HEK293T (cell line): ENCODE measurements around the gene IFNL3.

Source experiments
- CTCF ChIA-PET: fragments of 350-600 bp; formaldehyde crosslinking; extraction: SDS; loops from one replicate; lab custom pipeline; 2021; ENCODE audit warnings: antibody characterized with exemption, inconsistent platforms; lab: Yijun Ruan, JAX
- POLR2A ChIA-PET: fragments of 350-600 bp; formaldehyde crosslinking; extraction: SDS; loops from one replicate; lab custom pipeline; 2020; ENCODE audit warnings: antibody characterized with exemption, inconsistent platforms; lab: Yijun Ruan, JAX
- DNase-seq: peaks from one replicate; pipeline ENCODE4 v3.0.0; 2012; ENCODE audit warnings: mixed read lengths; ENCODE audit errors: extremely low spot score
- ARNT ChIP-seq: fragments of 450-650 bp; IDR thresholded peaks from 2 replicates; pipeline ENCODE4 v1.6.1; 2017; ENCODE audit warnings: mild to moderate bottlenecking
- BHLHE40 ChIP-seq: fragments of 450-650 bp; IDR thresholded peaks from 2 replicates; pipeline ENCODE4 v1.6.1; 2016; ENCODE audit warnings: mild to moderate bottlenecking, moderate library complexity, borderline replicate concordance
- CTBP1 ChIP-seq: fragments of 450-650 bp; IDR thresholded peaks from 2 replicates; pipeline ENCODE4 v1.6.1; 2016; ENCODE audit warnings: borderline replicate concordance
- ELF4 ChIP-seq: fragments of 450-650 bp; IDR thresholded peaks from 2 replicates; pipeline ENCODE4 v1.6.1; 2017; ENCODE audit warnings: antibody characterized with exemption
- FOXA1 ChIP-seq: fragments of 450-650 bp; IDR thresholded peaks from 2 replicates; pipeline ENCODE4 v1.6.1; 2016; ENCODE audit warnings: mild to moderate bottlenecking
- FOXK2 ChIP-seq: fragments of 450-650 bp; IDR thresholded peaks from 2 replicates; pipeline ENCODE4 v1.6.1; 2016; ENCODE audit warnings: mild to moderate bottlenecking
- FOXM1 ChIP-seq: fragments of 450-650 bp; IDR thresholded peaks from 2 replicates; pipeline ENCODE4 v1.6.1; 2017; ENCODE audit warnings: mild to moderate bottlenecking, borderline replicate concordance
- HDGF ChIP-seq: fragments of 450-650 bp; IDR thresholded peaks from 2 replicates; pipeline ENCODE4 v1.6.1; 2017; ENCODE audit warnings: antibody characterized with exemption, borderline replicate concordance
- L3MBTL2 ChIP-seq: fragments of 450-650 bp; conservative IDR thresholded peaks from 2 replicates; pipeline ENCODE4 v1.6.1; 2016; ENCODE audit warnings: mild to moderate bottlenecking
- LEF1 ChIP-seq: fragments of 450-650 bp; IDR thresholded peaks from 2 replicates; pipeline ENCODE4 v1.6.1; 2017; ENCODE audit warnings: mild to moderate bottlenecking, borderline replicate concordance
- NFRKB ChIP-seq: fragments of 450-650 bp; IDR thresholded peaks from 2 replicates; pipeline ENCODE4 v1.6.1; 2016; ENCODE audit warnings: mild to moderate bottlenecking, moderate library complexity
- SP1 ChIP-seq: fragments of 450-650 bp; IDR thresholded peaks from 2 replicates; pipeline ENCODE4 v1.6.1; 2017
- SUZ12 ChIP-seq: fragments of 450-650 bp; IDR thresholded peaks from 2 replicates; pipeline ENCODE4 v1.6.1; 2016; ENCODE audit warnings: mild to moderate bottlenecking
- TARDBP ChIP-seq: fragments of 450-650 bp; IDR thresholded peaks from 2 replicates; pipeline ENCODE4 v1.6.1; 2016
- ZNF384 ChIP-seq: fragments of 450-650 bp; IDR thresholded peaks from 2 replicates; pipeline ENCODE4 v1.6.1; 2016
- TF ChIP-seq, protein P1 (sequence below): fragments of 450-650 bp; IDR thresholded peaks from 2 replicates; pipeline ENCODE4 v1.6.1; 2016

The IFNL3 gene

GRCh38 chr19:39240421-39240820 is 4.4 kb downstream of the IFNL3 start:
- TF ChIP-seq SP1 (no peak), BHLHE40 (no peak), TARDBP (no peak), SUZ12 (no peak), CTBP1 (no peak), ELF4 (no peak), NFRKB (no peak)
- CTCF ChIA-PET = no interaction called here
- POLR2A ChIA-PET = no interaction called here
- no peak for DNase-seq

DNA sequence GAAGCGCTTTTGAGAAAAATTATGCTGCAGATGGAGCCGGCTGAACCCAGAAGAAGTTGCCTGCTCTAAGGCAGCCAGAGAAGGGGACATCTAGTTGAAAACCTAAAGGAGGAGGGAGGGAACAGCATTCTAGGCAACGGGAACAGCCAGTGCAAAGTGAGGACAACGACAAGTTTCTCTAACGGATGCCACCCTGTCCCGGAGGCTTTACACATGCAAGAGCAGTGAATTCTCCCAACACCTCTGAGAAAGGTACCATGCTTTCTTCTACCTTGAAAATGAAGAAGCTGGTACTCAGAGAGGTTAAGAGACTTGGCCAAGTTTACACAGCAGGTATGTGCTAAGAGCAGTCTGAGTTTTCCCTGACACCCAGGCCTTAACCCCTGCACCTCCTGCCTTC is 5.9 kb downstream of the IFNL3 start:
- CTCF ChIA-PET = no interaction called here

DNA sequence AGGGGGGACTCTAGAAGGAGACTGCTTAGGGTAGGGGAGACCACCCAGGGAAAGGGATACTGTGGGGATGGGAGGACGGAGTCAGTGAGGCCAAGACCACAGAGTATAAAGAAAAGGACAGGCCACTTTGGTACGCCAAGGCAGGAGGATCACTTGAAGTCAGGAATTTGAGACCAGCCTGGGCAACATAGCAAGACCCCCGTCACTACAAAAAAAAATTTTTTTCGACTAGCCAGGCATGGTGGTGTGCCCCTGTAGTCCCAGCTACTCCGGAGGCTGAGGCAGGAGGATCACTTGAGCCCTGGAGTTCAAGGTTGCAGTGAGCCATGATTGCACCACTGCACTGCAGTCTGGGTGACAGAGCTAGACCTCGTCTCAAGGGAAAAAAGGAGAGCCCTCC is 6.6 kb downstream of the IFNL3 start:
- TF ChIP-seq BHLHE40 = no peak
- no peak for TF ChIP-seq ZNF384
- no peak for TF ChIP-seq LEF1
- TF ChIP-seq NFRKB = no peak
- CTCF ChIA-PET = interaction anchor here (1.1 kb wide), 1 partner anchor 89 kb away, joined by 3 read pairs; no protein-coding TSS in a partner anchor
- POLR2A ChIA-PET = no interaction called here
- no peak for DNase-seq

More for the DNA sequence above, 5.9 kb downstream of the IFNL3 start:
- no peak for DNase-seq
- POLR2A ChIA-PET = no interaction called here
- TF ChIP-seq ELF4 (no peak), HDGF (no peak), FOXM1 (no peak), SP1 (no peak), BHLHE40 (no peak), NFRKB (no peak), LEF1 (no peak), FOXK2 (no peak), ARNT (no peak), ZNF384 (no peak), TARDBP (no peak), CTBP1 (no peak), SUZ12 (no peak), L3MBTL2 (no peak), FOXA1 (no peak)
- TF ChIP-seq, protein P1, sequence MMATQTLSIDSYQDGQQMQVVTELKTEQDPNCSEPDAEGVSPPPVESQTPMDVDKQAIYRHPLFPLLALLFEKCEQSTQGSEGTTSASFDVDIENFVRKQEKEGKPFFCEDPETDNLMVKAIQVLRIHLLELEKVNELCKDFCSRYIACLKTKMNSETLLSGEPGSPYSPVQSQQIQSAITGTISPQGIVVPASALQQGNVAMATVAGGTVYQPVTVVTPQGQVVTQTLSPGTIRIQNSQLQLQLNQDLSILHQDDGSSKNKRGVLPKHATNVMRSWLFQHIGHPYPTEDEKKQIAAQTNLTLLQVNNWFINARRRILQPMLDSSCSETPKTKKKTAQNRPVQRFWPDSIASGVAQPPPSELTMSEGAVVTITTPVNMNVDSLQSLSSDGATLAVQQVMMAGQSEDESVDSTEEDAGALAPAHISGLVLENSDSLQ = no peak

DNA sequence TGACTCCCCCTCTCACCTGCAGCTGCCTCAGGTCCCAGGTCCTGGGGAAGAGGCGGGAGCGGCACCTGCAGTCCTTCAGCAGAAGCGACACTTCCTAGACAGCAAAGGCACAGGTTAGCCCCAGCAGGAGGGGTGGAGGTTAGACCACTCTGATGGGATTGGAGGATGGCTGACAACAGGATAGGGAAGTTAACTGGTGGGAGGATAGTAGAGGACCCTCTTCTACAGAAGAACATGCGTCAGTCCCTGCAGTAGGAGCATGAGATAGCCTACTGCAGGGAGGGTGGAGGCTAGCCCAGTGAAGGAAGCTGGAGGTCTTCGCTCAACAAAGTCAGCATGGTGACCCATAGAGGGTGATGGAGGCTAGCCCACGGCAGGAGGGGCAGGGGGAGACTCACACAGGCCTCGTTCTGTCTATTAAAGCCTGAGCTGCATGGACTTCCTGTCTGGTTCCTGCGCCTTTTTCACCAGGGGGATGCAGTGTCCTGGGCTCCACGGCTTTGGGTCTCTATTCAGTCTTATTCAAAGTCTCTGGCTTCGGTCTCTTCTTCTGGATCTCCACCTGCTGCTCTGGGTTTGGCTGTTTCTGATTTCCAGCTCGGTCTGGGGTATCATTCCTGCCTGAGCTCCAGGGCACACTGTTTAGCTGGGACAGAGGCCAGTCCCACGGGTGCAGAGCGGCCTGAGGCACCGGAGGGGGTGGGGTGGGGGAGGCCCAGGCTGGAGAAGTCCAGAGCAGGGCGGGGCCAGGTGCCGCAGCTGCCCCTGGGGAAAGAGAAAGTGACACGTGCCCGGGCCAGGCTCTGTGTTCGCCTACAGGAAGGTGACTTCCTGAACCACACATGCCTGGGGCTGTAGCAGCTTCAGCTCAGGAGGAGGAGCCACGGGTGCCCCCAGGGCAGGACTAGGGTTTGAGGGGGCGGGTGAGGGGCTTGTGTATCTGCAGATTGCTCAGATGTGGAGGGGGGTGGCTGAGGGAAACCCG is 7.3 kb downstream of the IFNL3 start:
- ChIA-PET POLR2A (no interaction called here), CTCF (interaction anchor here (1.1 kb wide), 1 partner anchor 90 kb away, joined by 3 read pairs; no protein-coding TSS in a partner anchor)
- DNase-seq = no peak
- TF ChIP-seq SUZ12 = no peak
- TF ChIP-seq LEF1 = no peak
- TF ChIP-seq CTBP1 = no peak
- no peak for TF ChIP-seq ELF4
- no peak for TF ChIP-seq ZNF384
- no peak for TF ChIP-seq ARNT
- TF ChIP-seq HDGF = no peak
- no peak for TF ChIP-seq FOXK2
- TF ChIP-seq BHLHE40 = no peak
- TF ChIP-seq, protein P1 = no peak
- TF ChIP-seq NFRKB = no peak

GRCh38 chr19:39236527-39236926 is 8.3 kb downstream of the IFNL3 start:
- CTCF ChIA-PET = interaction anchor here (0.6 kb wide), 1 partner anchor 306 kb away, joined by 6 read pairs; the partner anchor contains the start of gene MRPS12
- TF ChIP-seq ELF4 (no peak), SP1 (no peak), ZNF384 (no peak), ARNT (no peak), FOXA1 (no peak), FOXM1 (no peak), SUZ12 (no peak), LEF1 (no peak), FOXK2 (no peak), L3MBTL2 (no peak), TARDBP (no peak), HDGF (no peak), BHLHE40 (no peak)
- TF ChIP-seq, protein P1 = no peak
- POLR2A ChIA-PET = no interaction called here
- DNase-seq = no peak

- TF ChIP-seq SUZ12 (no peak), ZNF384 (no peak), LEF1 (no peak), HDGF (no peak), ELF4 (no peak), BHLHE40 (no peak), FOXM1 (no peak), NFRKB (no peak), FOXK2 (no peak)
- TF ChIP-seq, protein P1 = no peak
- DNase-seq = no peak
- POLR2A ChIA-PET = interaction anchor here (0.6 kb wide), 1 partner anchor 109 kb away, joined by 3 read pairs; the partner anchor contains the start of gene SAMD4B
- CTCF ChIA-PET = interaction anchor here (0.7 kb wide), 1 partner anchor 1522 kb away, joined by 3 read pairs; no protein-coding TSS in a partner anchor
Measured at GRCh38 chr19:39232708-39233107, 12.1 kb downstream of the IFNL3 start.
